Stimulated activated CD8-positive, alpha-beta memory T cell treated with anti-CD3 and anti-CD28 coated beads, Interleukin-4, amount 100 ng/mL, for 24 hours (primary cell): ENCODE measurements around the gene SCG3.

Experiments used
- DNase-seq: peaks from one replicate; pipeline ENCODE4 v3.0.0-alpha.2; 2020; ENCODE audit warnings: low read depth

The SCG3 gene

GRCh38 chr15:51678096-51678495 is 3.2 kb upstream of the SCG3 start:
- DNase-seq: no peak

DNA sequence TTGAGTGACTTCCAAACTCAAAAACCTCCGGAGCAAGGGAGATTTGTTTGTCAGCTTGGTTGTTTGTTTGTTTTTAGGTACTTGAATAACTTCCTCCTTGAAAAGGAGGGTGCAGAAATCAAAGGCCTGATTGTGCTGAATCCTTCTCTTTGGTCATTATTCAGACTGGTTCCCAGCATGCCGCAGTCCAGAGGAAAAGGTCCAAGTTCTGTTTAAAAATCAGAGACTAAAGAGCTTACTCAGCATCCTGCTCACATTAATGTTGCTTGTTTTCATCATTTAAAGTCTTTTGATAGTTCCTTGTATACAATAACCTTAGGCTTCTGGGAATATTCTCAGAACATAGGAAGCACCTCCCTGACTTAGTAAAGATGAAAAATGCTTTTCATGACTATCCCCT is 982 bp upstream of the SCG3 start:
- no peak for DNase-seq

DNA sequence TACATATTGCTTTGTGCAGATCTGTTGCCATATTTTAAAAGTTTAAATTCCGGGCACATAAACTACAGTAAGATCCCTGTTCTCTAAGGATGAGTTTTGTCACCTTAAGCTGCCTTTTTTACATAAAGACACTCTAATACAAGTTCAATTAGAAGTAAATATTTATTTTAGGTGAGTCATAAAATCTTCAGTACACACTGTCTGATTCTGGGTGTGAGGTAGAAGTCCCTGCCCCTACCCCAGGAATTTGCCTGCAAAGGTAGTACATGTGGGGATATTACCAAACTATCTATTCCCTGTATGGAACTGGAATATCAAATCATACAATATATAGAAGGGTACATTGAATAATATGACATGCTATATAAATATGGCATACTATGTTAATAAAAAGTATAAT is 6.3 kb downstream of the SCG3 start:
- no peak for DNase-seq

DNA sequence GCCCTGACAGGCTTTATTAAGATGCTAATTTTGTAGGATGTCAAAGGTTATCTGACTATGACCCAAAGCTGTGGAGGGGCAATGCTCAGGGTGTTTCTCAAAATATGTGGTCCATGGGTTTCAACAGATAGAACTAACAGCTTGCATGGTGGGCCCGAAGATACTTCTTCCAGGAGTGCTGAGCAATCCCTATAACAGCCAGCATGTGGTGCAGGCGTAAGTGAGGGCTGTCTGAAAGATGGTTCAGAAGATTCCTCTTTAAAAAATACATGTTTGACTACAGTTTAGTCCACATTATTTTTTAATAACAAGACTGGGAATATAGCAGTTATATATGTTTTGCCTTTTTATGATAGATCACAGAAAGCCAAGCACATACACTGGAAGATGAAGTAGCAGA is 7.6 kb downstream of the SCG3 start:
- no peak for DNase-seq

- no peak for DNase-seq
Measured at GRCh38 chr15:51692154-51692553, 10.9 kb downstream of the SCG3 start.

- no peak for DNase-seq
Measured at GRCh38 chr15:51696566-51696965, 15.3 kb downstream of the SCG3 start.

DNA sequence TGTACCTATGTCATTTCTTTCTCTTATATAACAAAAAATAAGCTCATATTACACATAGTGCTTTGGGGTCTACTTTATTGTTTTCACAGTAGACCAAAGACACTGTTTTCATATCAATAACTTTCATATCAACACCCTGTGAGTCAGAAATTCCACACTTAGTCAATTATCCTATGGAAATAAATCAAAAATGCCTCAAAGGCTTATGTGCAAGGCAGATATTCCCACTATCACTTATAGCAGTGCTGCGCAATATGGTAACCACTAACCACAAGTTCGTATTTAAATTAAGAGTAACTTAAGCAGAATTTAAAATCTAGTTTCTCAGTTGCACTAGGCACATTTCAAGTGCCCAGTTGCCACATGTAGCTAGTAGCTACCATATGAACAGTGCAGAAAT is 15.9 kb downstream of the SCG3 start:
- no peak for DNase-seq

DNA sequence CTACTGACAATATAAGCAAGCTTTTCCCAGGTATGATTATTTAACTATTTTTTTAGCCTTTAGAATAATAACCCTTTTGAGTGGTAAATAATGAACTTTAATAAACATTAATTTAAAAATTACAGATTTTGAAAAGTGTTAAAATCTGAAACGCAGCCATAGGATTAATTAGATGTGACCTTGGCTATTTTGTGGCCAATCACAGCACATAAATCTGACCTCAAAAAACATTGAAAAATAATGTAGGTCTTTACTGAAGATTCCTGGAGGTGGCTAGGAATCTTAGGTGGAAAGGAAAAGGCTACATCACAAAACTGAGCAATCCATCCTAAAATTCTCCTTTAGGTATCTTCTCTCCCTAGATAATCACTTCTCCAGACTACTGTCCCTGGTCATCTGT is 18.1 kb downstream of the SCG3 start:
- DNase-seq: no peak

- no peak for DNase-seq
Measured at GRCh38 chr15:51702710-51703109, 21.4 kb downstream of the SCG3 start.

DNA sequence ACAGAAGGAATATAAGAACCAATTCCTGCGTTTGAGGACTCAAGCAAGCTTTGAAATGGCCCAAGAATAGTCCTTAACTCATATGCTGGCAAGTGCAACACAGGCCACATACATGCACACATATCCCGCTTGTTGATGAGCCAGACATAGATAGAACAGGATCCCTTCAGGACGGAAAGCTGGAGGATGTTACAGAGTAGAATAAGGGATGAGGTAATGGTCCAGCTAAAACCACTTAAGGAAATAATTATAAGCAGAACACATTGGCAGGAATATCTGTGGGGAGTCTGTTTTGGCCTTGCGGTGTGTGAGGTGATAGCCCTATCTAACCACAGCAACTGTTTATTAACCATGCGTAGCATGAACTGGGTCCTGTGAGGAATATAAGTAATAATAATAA is 25.0 kb downstream of the SCG3 start:
- no peak for DNase-seq

- no peak for DNase-seq
Measured at GRCh38 chr15:51706926-51707608, 25.8 kb downstream of the SCG3 start.

DNA sequence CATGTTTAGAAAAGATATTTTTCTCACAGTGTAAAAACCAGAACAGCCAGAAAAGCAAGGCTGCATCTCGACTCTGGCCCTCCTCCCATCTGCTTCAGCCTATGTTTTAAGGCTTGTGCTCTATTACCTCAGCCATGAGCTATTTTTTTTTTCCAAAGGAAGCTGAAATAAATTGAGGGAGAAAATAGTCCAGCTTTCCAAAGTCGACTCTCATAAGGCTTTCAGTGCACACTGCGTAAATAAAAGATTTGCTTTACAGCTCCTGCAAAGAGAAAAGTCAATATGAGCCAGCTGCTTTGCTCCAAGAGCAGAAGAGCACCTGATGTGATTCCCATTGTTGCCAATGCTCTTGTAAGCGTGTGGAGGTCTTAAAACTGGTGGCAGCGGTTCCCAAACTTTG is 26.7 kb downstream of the SCG3 start:
- DNase-seq: no peak

DNA sequence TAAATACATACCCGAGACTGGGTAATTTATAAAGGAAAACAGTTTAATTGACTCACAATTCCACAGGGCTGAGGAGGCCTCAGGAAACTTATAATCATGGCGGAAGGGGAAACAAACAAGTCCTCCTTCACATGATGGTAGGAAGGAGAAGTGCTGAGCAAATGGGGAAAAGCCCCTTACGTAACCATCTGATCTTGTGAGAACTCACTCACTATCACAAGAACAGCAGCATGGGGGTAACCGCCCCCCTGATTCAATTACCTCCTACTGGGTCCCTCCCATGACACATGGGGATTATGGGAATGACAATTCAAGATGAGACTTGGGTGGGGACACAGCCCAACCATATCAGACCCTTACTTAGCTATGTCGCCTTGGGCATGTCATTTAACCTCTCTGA is 27.7 kb downstream of the SCG3 start:
- no peak for DNase-seq

DNA sequence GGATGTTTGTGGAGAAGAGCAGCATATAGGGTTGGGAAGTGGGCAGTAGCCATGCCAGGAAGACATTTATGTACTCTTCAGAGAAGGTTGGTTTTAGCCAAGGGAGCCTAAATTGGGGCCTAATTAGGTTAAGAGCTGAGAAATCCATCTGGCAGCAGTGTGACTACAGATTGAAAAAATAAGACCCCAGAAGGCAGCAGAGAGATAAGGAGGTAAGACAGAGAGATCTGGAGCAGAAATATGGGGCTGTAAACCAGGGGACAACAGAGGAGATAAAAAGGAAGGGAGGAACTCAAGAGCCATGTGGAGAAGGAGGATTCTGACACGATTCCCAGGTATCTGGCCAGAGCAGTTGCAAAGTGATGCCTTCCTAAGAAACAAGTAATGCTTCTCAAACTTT is 32.9 kb downstream of the SCG3 start:
- no peak for DNase-seq

DNA sequence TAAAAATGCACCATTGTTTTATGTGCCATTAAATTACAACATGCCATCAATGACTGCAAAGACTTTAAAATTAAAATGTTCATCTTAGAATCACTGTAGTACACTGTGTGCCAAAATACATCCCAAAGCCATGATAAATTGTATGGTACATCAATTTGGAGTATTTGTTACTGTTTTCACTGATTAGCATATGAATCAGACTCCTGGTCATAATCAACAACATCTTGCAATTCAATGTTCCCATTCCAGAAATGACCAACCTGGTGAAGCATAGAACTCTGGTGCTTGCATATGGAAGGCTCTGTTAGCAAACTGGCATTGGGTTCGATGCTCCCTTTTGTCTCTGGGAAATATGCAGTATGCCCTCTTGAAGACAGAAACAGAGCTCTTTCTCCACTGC is 33.6 kb downstream of the SCG3 start:
- no peak for DNase-seq

DNA sequence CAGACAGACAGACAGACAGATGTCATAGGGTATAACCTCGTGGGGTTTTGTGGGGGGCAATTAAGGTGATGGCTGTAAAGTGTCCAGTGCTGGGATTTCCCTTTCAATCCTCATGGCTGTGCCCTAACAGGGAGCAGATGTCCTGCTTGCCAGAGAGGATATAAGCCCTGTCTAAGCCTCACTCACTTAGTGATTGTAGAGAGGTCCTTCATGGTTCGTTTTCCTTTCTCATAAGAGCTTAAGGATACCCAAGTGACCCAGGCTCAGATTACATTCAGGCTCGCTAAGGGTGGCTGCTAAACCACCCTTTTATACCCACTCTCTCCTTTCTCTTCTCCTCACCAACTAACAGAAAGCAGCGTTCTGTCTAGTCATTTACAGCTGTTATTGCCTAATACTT is 36.9 kb downstream of the SCG3 start:
- DNase-seq: no peak

DNA sequence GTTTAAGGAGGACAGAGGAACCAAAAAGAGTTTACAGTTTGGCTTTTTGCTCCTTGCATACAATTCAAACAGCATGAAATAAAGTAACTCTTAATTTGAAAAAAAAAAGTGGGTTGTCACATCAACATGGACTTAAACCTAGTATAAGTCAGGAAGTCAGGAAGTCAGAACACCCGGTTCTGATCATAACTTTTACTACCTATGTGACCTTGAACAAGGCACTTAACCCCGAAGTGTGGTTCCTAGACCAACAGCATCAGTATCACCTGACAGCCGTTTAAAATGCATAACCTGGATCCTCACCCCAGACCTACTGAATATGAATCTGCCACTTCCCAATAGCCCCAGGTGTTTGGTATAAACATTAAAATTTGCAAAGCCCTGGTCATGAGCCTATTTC is 37.4 kb downstream of the SCG3 start:
- DNase-seq: no peak

- no peak for DNase-seq
Measured at GRCh38 chr15:51720201-51720995, 39.1 kb downstream of the SCG3 start.

DNA sequence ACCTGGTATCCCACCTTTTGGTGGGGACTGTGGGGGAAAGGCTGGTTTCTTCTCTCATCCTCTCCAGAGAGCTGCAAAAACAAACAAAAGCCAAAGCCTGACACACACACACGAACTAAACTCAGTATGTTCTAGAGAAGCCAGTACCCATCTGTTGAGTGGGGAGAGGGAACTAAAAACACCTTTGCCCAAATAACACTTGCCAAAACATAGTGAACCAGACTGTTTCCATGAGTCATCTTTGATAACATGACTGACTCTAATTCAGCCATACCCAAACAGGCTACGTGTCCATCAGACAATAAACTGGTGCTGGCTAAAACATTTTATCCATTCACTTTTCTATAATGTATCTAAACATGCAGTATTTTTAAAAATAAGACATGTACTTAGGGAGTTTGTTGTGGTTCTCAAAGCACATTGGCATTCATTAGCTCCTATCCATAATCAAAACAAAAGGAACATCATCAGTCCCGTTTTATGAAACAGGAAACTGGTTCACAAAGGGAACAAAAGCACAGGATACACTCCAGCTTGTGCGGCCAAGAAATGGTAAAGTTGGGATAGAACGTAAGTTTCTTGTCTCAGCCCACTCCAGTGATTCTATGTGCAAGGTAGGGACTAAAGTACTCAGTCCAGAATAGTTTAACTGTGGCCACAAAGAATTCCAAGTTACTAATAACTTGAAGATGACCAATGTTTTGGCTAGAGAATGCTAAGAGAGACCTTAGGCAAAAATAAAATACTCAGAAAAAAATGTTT is 40.1 kb downstream of the SCG3 start:
- DNase-seq: no peak

DNA sequence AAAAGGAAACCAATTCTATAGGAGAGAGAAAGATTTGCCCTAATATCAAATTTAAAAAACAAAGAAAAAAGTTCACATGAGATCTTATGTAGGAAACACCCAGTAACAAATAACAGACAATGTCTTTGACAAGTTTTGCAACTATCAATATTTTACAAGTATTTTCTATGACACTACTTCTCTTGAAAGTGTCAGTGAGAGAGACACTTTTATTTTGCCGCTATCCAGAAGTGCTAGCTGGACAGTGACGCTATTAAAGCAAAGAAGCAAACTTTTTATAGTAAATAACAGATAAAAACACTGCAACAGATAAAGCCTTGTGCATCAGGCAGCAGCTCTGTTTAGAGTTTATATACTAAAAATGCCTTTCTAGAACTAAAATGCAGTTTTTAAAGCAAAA is 42.9 kb downstream of the SCG3 start:
- DNase-seq: no peak

GRCh38 chr15:51724673-51725072 is 43.4 kb downstream of the SCG3 start:
- DNase-seq: no peak

- DNase-seq: no peak
Measured at GRCh38 chr15:51726302-51727073, 45.2 kb downstream of the SCG3 start.
